Astrocyte of the spinal cord (primary cell): ENCODE data around the gene S100A2.
"Not testable (repeated sequence)": the region's sequence is repeated elsewhere in the genome, so short reads cannot be mapped to it uniquely, and the experiment has no call there.

Source experiments
- DNase-seq: peaks from one replicate; pipeline ENCODE4 v3.0.0; 2011; ENCODE audit warnings: low read depth, low spot score
- H3K4me3 ChIP-seq: 2 replicates; pipeline ENCODE4 v1.5.1; 2011; ENCODE audit warnings: low read depth, mild to moderate bottlenecking, low read length, moderate library complexity
- CTCF ChIP-seq: IDR thresholded peaks from 2 replicates; pipeline ENCODE4 v1.5.1; 2012; ENCODE audit warnings: low read depth, mild to moderate bottlenecking, low read length, inconsistent platforms
- in situ Hi-C: cut with HindIII; loops from 2 replicates; pipeline ENCODE4 v1.10.0; 2017; ENCODE audit warnings: low sequenced_read_pairs

The S100A2 gene

GRCh38 chr1:153567621-153568366 is 2.1 kb upstream of the S100A2 start:
- H3K4me3 ChIP-seq = no peak overlapping the region
- TF ChIP-seq CTCF = no peak
- peak; percentile 43 for DNase-seq
- in situ Hi-C loops = no loop called here

- TF ChIP-seq CTCF = no peak
- peak; percentile 98 for DNase-seq
- in situ Hi-C loops = no loop called here
- H3K4me3 ChIP-seq = no peak overlapping the region
These were observed 1.0 kb upstream of the S100A2 start for GRCh38 chr1:153566414-153567371.

- in situ Hi-C loops = no loop called here
- no peak for TF ChIP-seq CTCF
- H3K4me3 ChIP-seq = no peak overlapping the region
- no peak for DNase-seq
These were observed 1.7 kb downstream of the S100A2 start for GRCh38 chr1:153563991-153564390.

GRCh38 chr1:153563483-153563901 is 2.2 kb downstream of the S100A2 start:
- no peak for TF ChIP-seq CTCF
- in situ Hi-C loops = no loop called here
- no peak overlapping the region for H3K4me3 ChIP-seq
- no peak for DNase-seq

DNA sequence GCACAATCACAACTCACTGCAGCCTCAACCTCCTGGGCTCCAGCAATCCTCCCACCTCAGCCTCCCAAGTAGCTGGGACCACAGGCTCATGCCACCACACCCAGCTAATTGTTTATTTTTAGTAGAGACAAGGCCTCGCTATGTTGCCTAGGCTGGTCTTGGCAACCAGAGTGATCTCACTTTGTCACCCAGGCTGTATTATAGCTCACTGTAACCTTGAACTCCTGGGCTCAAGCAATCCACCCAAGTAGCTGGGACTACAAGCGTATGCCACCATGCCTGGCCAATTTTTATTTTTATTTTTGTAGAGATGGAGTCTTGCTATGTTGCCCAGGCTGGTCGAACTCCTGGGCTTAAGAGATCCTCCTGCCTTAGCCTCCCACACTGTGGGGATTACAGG is 3.6 kb downstream of the S100A2 start:
- in situ Hi-C loops, DNase-seq, H3K4me3 ChIP-seq: not testable (repeated sequence)

- in situ Hi-C loops = no loop called here
- no peak for TF ChIP-seq CTCF
- no peak overlapping the region for H3K4me3 ChIP-seq
- no peak for DNase-seq
These were observed 4.1 kb downstream of the S100A2 start for GRCh38 chr1:153561466-153561985.
